Fibroblast of the aortic adventitia (primary cell): Measurements from ENCODE around the gene FUT9. TPM values are rescaled to one million over a fixed set of nuclear protein-coding genes. Genes with fewer than 3 reads are reported as not detected.

Experiments used
- DNase-seq: peaks from one replicate; pipeline ENCODE4 v3.0.0-alpha.2; 2010; ENCODE audit warnings: low read depth
- H3K4me3 ChIP-seq: 2 replicates; pipeline ENCODE4 v1.5.1; 2011; ENCODE audit warnings: low read depth, mild to moderate bottlenecking, control low read depth, low read length, moderate library complexity
- total RNA-seq: library from RNA; depleted of rRNA; stranded (reverse); fragments of >200 nt; gene quantifications from 2 replicates; pipeline ENCODE4 v1.2.3, GENCODE V29; 2012; ENCODE audit warnings: low replicate concordance
- TF ChIP-seq, protein P1 (sequence below): IDR thresholded peaks from 2 replicates; pipeline ENCODE4 v1.5.1; 2011; ENCODE audit warnings: mild to moderate bottlenecking, low read length, control low read depth, inconsistent platforms; ENCODE audit not compliant: insufficient read depth

FUT9 gene
- total RNA-seq, 1 donor = under 0.01 TPM

DNA sequence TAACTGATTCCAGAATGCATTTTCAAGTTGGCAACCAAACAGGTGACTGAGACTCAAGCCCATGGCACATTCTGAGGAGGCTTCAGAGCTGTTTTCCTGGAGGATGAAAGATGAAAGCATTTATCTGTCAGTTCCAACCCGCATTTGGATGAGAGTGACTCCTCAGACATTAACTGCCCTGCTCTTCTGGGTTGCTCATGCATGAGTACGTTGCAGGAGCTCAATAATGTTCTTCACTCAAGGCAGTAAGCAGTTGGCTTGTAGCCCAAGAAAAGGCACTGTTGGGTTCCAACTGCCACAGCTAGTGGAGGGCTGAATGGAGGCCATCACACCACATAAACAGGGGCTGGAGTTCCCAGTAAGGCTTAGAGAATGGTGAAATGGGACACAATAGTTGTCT is 155.3 kb downstream of the FUT9 start:
- H3K4me3 ChIP-seq = no peak overlapping the region
- TF ChIP-seq, protein P1, sequence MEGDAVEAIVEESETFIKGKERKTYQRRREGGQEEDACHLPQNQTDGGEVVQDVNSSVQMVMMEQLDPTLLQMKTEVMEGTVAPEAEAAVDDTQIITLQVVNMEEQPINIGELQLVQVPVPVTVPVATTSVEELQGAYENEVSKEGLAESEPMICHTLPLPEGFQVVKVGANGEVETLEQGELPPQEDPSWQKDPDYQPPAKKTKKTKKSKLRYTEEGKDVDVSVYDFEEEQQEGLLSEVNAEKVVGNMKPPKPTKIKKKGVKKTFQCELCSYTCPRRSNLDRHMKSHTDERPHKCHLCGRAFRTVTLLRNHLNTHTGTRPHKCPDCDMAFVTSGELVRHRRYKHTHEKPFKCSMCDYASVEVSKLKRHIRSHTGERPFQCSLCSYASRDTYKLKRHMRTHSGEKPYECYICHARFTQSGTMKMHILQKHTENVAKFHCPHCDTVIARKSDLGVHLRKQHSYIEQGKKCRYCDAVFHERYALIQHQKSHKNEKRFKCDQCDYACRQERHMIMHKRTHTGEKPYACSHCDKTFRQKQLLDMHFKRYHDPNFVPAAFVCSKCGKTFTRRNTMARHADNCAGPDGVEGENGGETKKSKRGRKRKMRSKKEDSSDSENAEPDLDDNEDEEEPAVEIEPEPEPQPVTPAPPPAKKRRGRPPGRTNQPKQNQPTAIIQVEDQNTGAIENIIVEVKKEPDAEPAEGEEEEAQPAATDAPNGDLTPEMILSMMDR = no peak
- DNase-seq = no peak

GRCh38 chr6:96184798-96185197 is 169.0 kb downstream of the FUT9 start:
- TF ChIP-seq, protein P1 = no peak
- DNase-seq = no peak
- H3K4me3 ChIP-seq = no peak overlapping the region

DNA sequence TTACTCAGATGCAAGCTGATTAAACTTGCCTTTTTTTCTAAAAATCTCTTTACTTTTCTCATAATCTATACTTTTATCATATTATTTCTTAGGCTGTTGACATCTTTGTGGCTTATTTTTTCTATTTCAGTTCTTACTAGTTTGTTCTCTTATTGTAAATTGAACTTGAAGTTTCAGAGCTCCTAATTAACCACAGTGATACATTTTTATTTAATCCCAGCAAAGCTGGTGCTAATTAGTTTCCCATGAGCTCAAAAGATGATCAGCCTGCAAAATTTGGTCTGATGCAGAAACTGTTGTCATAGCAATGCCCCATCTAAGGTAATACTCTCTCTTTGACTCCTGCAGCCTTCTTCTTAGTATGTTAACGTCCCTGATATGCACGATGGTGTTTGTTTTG is 170.3 kb downstream of the FUT9 start:
- no peak overlapping the region for H3K4me3 ChIP-seq
- no peak for DNase-seq
- TF ChIP-seq, protein P1 = no peak

GRCh38 chr6:96186516-96187195 is 170.9 kb downstream of the FUT9 start:
- DNase-seq = no peak
- no peak overlapping the region for H3K4me3 ChIP-seq
- TF ChIP-seq, protein P1 = no peak

DNA sequence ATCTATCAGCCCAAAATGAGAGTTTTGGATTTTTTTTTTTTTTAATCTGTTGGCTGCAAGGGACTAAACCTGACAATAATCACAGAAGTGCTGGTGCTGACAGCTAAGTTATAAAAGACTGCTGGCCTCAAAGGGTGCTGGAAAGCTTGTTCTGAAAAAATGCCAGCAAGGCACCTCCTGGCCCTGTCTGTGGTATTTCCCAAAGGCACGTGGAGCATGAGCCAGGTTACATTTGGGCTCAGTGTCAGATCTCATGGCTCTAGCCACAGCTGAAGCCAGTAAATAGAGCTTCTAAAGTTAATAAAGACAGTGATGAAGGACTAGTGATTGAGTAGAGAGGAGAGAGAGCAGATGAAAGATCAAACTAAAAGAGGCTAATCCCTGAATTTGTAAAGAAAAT is 178.9 kb downstream of the FUT9 start:
- no peak overlapping the region for H3K4me3 ChIP-seq
- no peak for DNase-seq
- TF ChIP-seq, protein P1 = no peak

- H3K4me3 ChIP-seq = no peak overlapping the region
- TF ChIP-seq, protein P1 = no peak
These were observed 179.5 kb downstream of the FUT9 start for GRCh38 chr6:96195272-96195671.

GRCh38 chr6:96196633-96197032 is 180.9 kb downstream of the FUT9 start:
- no peak overlapping the region for H3K4me3 ChIP-seq
- TF ChIP-seq, protein P1 = no peak
- DNase-seq = no peak

More at GRCh38 chr6:96195272-96195671, 179.5 kb downstream of the FUT9 start:
- no peak for DNase-seq
